A673 (cell line): ENCODE data around the gene B3GALT6.

Experiments
- EZH2 ChIP-seq: fragments of 200-600 bp; sonication (generic); IDR thresholded peaks from 2 replicates; pipeline ENCODE4 v1.6.1; 2017; ENCODE audit warnings: borderline replicate concordance, low read depth, mild to moderate bottlenecking, mixed read lengths, antibody characterized with exemption, low read length; ENCODE audit not compliant: poor library complexity, severe bottlenecking
- TF ChIP-seq, protein P1 (sequence below): fragments of 300-800, 200-600 bp; sonication (generic); conservative IDR thresholded peaks from 2 replicates; pipeline ENCODE4 v1.5.1; 2017; ENCODE audit warnings: low read depth, mild to moderate bottlenecking, antibody characterized with exemption, low read length, moderate library complexity, mixed read lengths

DNA sequence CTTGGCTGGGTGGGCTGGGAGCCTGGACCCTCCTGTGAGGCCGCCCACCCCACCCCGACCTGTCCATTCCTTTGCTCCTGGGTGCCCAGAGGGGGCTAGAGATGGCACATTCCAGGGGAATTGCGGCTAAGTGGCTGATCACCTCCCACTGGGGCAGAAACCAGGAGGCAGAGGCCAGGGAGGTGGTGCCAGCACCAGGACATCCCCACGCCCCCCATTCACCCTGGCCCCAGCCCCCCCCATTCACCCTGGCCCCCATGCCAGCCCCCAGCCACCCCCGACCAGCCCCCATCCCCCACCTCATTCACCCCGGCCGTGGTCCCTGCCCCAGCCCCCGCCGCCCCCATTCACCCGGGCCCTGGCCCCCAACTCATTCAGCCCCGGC lies 8.3 kb downstream of the B3GALT6 start:
- TF ChIP-seq, protein P1, sequence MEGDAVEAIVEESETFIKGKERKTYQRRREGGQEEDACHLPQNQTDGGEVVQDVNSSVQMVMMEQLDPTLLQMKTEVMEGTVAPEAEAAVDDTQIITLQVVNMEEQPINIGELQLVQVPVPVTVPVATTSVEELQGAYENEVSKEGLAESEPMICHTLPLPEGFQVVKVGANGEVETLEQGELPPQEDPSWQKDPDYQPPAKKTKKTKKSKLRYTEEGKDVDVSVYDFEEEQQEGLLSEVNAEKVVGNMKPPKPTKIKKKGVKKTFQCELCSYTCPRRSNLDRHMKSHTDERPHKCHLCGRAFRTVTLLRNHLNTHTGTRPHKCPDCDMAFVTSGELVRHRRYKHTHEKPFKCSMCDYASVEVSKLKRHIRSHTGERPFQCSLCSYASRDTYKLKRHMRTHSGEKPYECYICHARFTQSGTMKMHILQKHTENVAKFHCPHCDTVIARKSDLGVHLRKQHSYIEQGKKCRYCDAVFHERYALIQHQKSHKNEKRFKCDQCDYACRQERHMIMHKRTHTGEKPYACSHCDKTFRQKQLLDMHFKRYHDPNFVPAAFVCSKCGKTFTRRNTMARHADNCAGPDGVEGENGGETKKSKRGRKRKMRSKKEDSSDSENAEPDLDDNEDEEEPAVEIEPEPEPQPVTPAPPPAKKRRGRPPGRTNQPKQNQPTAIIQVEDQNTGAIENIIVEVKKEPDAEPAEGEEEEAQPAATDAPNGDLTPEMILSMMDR = no peak
- no peak for TF ChIP-seq EZH2
